HepG2 (cell line): ENCODE data around the gene MRPS11. TPM values are rescaled to one million over a fixed set of nuclear protein-coding genes. Genes with fewer than 3 reads are reported as not detected.

Source experiments
- ATAC-seq: fragments of 200-7000 bp; cut with Tn5 transposase; 3 replicates; pipeline ENCODE4 v1.9.1; 2020; ENCODE audit warnings: mild to moderate bottlenecking, moderate library complexity
- BruUV-seq: library from RNA; stranded (reverse); fragments of 400-500 nt; replicated peaks from 2 replicates; lab custom pipeline; 2021; lab: Mats Ljungman, UMichigan
- CTCF ChIA-PET: fragments of 300-600 bp; formaldehyde crosslinking; extraction: SDS; loops from one replicate; lab custom pipeline; 2021; ENCODE audit warnings: low total read pairs, inconsistent platforms, low intra/inter-chr PET ratio; lab: Yijun Ruan, JAX
- POLR2A ChIA-PET: fragments of 350-600 bp; sonication (Branson Sonifier 250); formaldehyde crosslinking; loops from one replicate; lab custom pipeline; 2020; ENCODE audit warnings: antibody characterized with exemption, inconsistent platforms; lab: Yijun Ruan, JAX
- DNase-seq: peaks from one replicate; pipeline ENCODE4 v3.0.0-alpha.2; 2015; ENCODE audit warnings: low spot score
- FAIRE-seq: peaks from 3 replicates; lab custom pipeline; 2011; peaks lifted over from hg19 to GRCh38; lab: Jason Lieb, UNC
- H2AFZ ChIP-seq: one replicate; pipeline ENCODE4 v1.6.1; 2011; ENCODE audit warnings: low read length, inconsistent platforms
- H3K27ac ChIP-seq: fragments of 300-600 bp; 3 replicates; pipeline ENCODE4 v1.8.0; 2011; ENCODE audit warnings: mixed run types, mild to moderate bottlenecking, mixed read lengths, low read length, inconsistent platforms; ENCODE audit not compliant: insufficient read depth; ENCODE audit errors: extremely low read length
- H3K27me3 ChIP-seq, 2 experiments: fragments of 200-600 bp in 1 of 2; 2 replicates in 1 of 2; 3 replicates in 1 of 2; pipeline versions ENCODE4 v1.6.0 to v1.8.0; 2011; ENCODE audit warnings: low read length in 2 of 2, mild to moderate bottlenecking in 2 of 2, moderate library complexity in 2 of 2, inconsistent platforms in 1 of 2; ENCODE audit not compliant: insufficient read depth in 2 of 2, control insufficient read depth in 1 of 2
- H3K36me3 ChIP-seq, 2 experiments: fragments of 200-600 bp in 1 of 2; replicated peaks in 1 of 2; 2 replicates in 1 of 2; 3 replicates in 1 of 2; pipeline versions ENCODE4 v1.5.1 to v1.8.0; 2011; ENCODE audit warnings: low read length in 2 of 2, inconsistent platforms in 1 of 2; ENCODE audit not compliant: insufficient read depth in 2 of 2, control insufficient read depth in 1 of 2
- H3K4me1 ChIP-seq: 2 replicates; pipeline ENCODE4 v1.5.1; 2012; ENCODE audit warnings: low read length, inconsistent platforms; ENCODE audit not compliant: insufficient read depth
- H3K4me2 ChIP-seq: 2 replicates; pipeline ENCODE4 v1.6.0; 2011; ENCODE audit warnings: low read depth, low read length, inconsistent platforms
- H3K4me3 ChIP-seq, 3 experiments: fragments of 200-600 bp in 1 of 3; sonication (generic), shearing (Covaris generic) in 1 of 3; replicated peaks in 1 of 3; 2 replicates each; pipeline ENCODE4 v1.5.1; 2011 to 2016; ENCODE audit warnings: low read length in 3 of 3, inconsistent platforms in 2 of 3, low read depth in 2 of 3, mild to moderate bottlenecking in 2 of 3, control low read depth in 1 of 3, mixed read lengths in 1 of 3; ENCODE audit not compliant: insufficient read depth in 1 of 3
- H3K79me2 ChIP-seq: one replicate; pipeline ENCODE4 v1.6.1; 2011; ENCODE audit warnings: low read length, inconsistent platforms; ENCODE audit not compliant: insufficient read depth
- H3K9ac ChIP-seq: 2 replicates; pipeline ENCODE4 v1.6.0; 2011; ENCODE audit warnings: mild to moderate bottlenecking, low read depth, low read length, inconsistent platforms; ENCODE audit not compliant: insufficient read depth
- H3K9me3 ChIP-seq: 2 replicates; pipeline ENCODE4 v1.5.1; 2012; ENCODE audit warnings: mild to moderate bottlenecking, low read length
- H4K20me1 ChIP-seq: 2 replicates; pipeline ENCODE4 v1.6.0; 2011; ENCODE audit warnings: inconsistent platforms, mild to moderate bottlenecking, low read length, moderate library complexity; ENCODE audit not compliant: insufficient read depth
- FOXO4 ChIP-seq: sonication (generic); formaldehyde crosslinking; conservative IDR thresholded peaks from 2 replicates; pipeline ENCODE4 v1.8.1; 2023; ENCODE audit warnings: missing genetic modification reagents
- GLI4 ChIP-seq: sonication (generic); formaldehyde crosslinking; IDR thresholded peaks from 2 replicates; pipeline ENCODE4 v1.5.1; 2020; ENCODE audit warnings: missing genetic modification reagents, mild to moderate bottlenecking, moderate library complexity, borderline replicate concordance
- MATR3 ChIP-seq: sonication (generic); formaldehyde crosslinking; IDR thresholded peaks from 2 replicates; pipeline ENCODE4 v1.4.0; 2020; ENCODE audit warnings: missing genetic modification reagents
- PTBP1 ChIP-seq: fragments of 200-400 bp; formaldehyde crosslinking; IDR thresholded peaks from 2 replicates; pipeline ENCODE4 v1.6.1; 2018; ENCODE audit warnings: low read length, low read depth; ENCODE audit not compliant: poor library complexity, severe bottlenecking
- RFX3 ChIP-seq: IDR thresholded peaks from 2 replicates; pipeline ENCODE4 v1.6.1; 2016; ENCODE audit warnings: missing biosample characterization, missing genetic modification reagents
- ZGPAT ChIP-seq: IDR thresholded peaks from 2 replicates; pipeline ENCODE4 v1.6.1; 2016; ENCODE audit warnings: mild to moderate bottlenecking
- ZNF292 ChIP-seq: sonication (generic); formaldehyde crosslinking; IDR thresholded peaks from 2 replicates; pipeline ENCODE4 v1.8.1; 2022; ENCODE audit warnings: mild to moderate bottlenecking, low read depth, missing genetic modification reagents, borderline replicate concordance
- ZNF30 ChIP-seq: sonication (generic); formaldehyde crosslinking; IDR thresholded peaks from 2 replicates; pipeline ENCODE4 v1.5.0; 2020; ENCODE audit warnings: mild to moderate bottlenecking, missing genetic modification reagents
- ZNF350 ChIP-seq: sonication (generic); formaldehyde crosslinking; IDR thresholded peaks from 2 replicates; pipeline ENCODE4 v1.4.0; 2020; ENCODE audit warnings: mild to moderate bottlenecking, low read depth, missing genetic modification reagents, borderline replicate concordance
- ZNF446 ChIP-seq: sonication (generic); formaldehyde crosslinking; IDR thresholded peaks from 2 replicates; pipeline ENCODE4 v1.5.0; 2020; ENCODE audit warnings: mild to moderate bottlenecking, missing genetic modification reagents
- ZNF496 ChIP-seq: sonication (generic); formaldehyde crosslinking; IDR thresholded peaks from 2 replicates; pipeline ENCODE4 v1.8.1; 2023; ENCODE audit warnings: mild to moderate bottlenecking, moderate library complexity, missing genetic modification reagents; ENCODE audit not compliant: insufficient replicate concordance
- ZNF646 ChIP-seq: sonication (generic); formaldehyde crosslinking; IDR thresholded peaks from 2 replicates; pipeline ENCODE4 v1.9.0; 2021; ENCODE audit warnings: mild to moderate bottlenecking, missing genetic modification reagents
- ZZZ3 ChIP-seq: sonication (generic); formaldehyde crosslinking; IDR thresholded peaks from 2 replicates; pipeline ENCODE4 v1.4.0; 2020; ENCODE audit warnings: missing genetic modification reagents, mild to moderate bottlenecking, borderline replicate concordance
- WGBS: methylation state at CpG from one replicate; pipeline ENCODE4 v1.1.6; 2017; ENCODE audit warnings: low lambda C conversion rate; 5-methylcytosine and 5-hydroxymethylcytosine counted together
- in situ Hi-C: cut with HindIII; loops from 2 replicates; pipeline ENCODE4 v1.10.0; 2017; ENCODE audit warnings: low pct_unique_long_range_greater_than_20kb; ENCODE audit not compliant: extremely low pct_ligation_motif_present
- intact Hi-C: fragments of 100-400 bp; cut with micrococcal nuclease; formaldehyde crosslinking; loops from one replicate; pipeline ENCODE4 v1.10.0; 2022; ENCODE audit not compliant: unreplicated experiment
- polyA plus RNA-seq, 8 experiments: library from polyadenylated mRNA; depleted of rRNA in 3 of 8; stranded (reverse) in 7 of 8; unstranded in 1 of 8; fragments of >200 nt; fragmentation: Illumina TruSeq in 4 of 8; extraction: Trizol in 4 of 8; gene quantifications; 2 replicates each; pipeline versions ENCODE4 v1.2.1 to v1.2.3, GENCODE V29; 2011 to 2016; ENCODE audit warnings: low read depth in 4 of 8, missing spikeins in 1 of 8, mixed read lengths in 1 of 8; ENCODE audit not compliant: insufficient read depth in 1 of 8
- total RNA-seq, 5 experiments: library from RNA; depleted of rRNA; stranded (reverse); fragments of >200 nt; fragmentation: Illumina TruSeq; extraction: Trizol; gene quantifications; 2 replicates each; pipeline ENCODE4 v1.2.3, GENCODE V29; 2016; ENCODE audit warnings: low read depth in 1 of 5

MRPS11 gene
- total and polyA plus RNA-seq, 2 of the 13 experiments (the other 11 are each of a cell fraction or from before 2014, with no cell fraction given): 50.1 to 72.7 TPM

- TF ChIP-seq ZGPAT (CRISPR knock-in tag) (no peak), ZNF292 (no peak), PTBP1 (no peak), ZNF496 (CRISPR knock-in tag) (no peak)
Observed at GRCh38 chr15:88438181-88438580, 29.3 kb upstream of the MRPS11 start (continued).

GRCh38 chr15:88440021-88440420 is 27.5 kb upstream of the MRPS11 start:
- BruUV-seq: no TSS peak
- Histone ChIP-seq H3K9ac (no peak overlapping the region), H3K27me3 (no peaks in the 10 kb centered on the region), H3K4me2 (no peak overlapping the region), H3K27ac (no peak overlapping the region), H3K4me3 (no peak overlapping the region), H3K4me1 (no peaks in the 10 kb centered on the region), H3K36me3 (no peaks in the 10 kb centered on the region), H3K79me2 (no peaks in the 10 kb centered on the region), H2AFZ (no peak overlapping the region), H3K9me3 (no peaks in the 10 kb centered on the region; the same call in 1 of the 2 replicates), H4K20me1 (no peaks in the 10 kb centered on the region)
- WGBS: 0% methylated on average over 1 of the region's 1 CpG
- POLR2A ChIA-PET: no interaction called here
- no peak for DNase-seq
- ATAC-seq: no peak
- in situ Hi-C loops (loop anchor here (10.0 kb wide), 1 partner anchor 195 kb away; no protein-coding TSS in a partner anchor), intact Hi-C loops (loop anchor here (10.0 kb wide), 1 partner anchor 45 kb away; no protein-coding TSS in a partner anchor)
- no peak for FAIRE-seq
- CTCF ChIA-PET: no interaction called here
- TF ChIP-seq GLI4 (CRISPR knock-in tag) (no peak), ZZZ3 (CRISPR knock-in tag) (no peak), ZNF446 (CRISPR knock-in tag) (no peak), MATR3 (CRISPR knock-in tag) (no peak), ZNF30 (CRISPR knock-in tag) (no peak), ZNF350 (CRISPR knock-in tag) (no peak), ZNF646 (CRISPR knock-in tag) (no peak), FOXO4 (no peak), RFX3 (CRISPR knock-in tag) (no peak)
